Measurements from ENCODE around the gene FBXO47. TPM values are rescaled to one million over a fixed set of nuclear protein-coding genes. Genes with fewer than 3 reads are reported as not detected.
"Not testable (repeated sequence)": the region's sequence is repeated elsewhere in the genome, so short reads cannot be mapped to it uniquely, and the experiment has no call there.

Gene FBXO47
- polyA plus RNA-seq, 1 donor = not detected

DNA sequence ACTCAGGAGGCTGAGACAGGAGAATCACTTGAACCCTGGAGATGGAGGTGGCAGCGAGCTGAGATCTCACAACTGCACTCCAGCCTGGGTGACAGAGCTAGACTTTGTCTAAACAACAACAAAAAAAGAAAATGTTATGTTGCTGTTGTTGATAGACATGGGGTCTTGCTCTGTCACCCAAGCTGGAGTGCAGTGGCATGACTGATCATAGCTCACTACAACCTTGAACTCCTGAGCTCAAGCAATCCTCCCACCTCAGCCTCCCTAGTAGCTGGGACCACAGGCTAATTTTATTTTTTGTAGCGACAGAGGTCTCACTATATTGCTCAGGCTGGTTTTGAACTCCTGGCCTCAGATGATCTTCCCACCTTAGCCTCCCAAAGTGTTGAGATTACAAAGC is 20.0 kb downstream of the FBXO47 start:
- DNase-seq = no peak
- no peaks in the 10 kb centered on the region for H3K4me1 ChIP-seq (ENCODE audit: control insufficient read depth, insufficient read depth, low read length)
- no peak overlapping the region for H3K27ac ChIP-seq (ENCODE audit: low read length)
- no peaks in the 10 kb centered on the region for H3K36me3 ChIP-seq (ENCODE audit: control insufficient read depth, insufficient read depth, low read length)
- H3K27me3 ChIP-seq (ENCODE audit: control insufficient read depth, insufficient read depth, low read length) = no peaks in the 10 kb centered on the region
- H3K9me3 ChIP-seq (ENCODE audit: control insufficient read depth, low read depth, low read length) = no peaks in the 10 kb centered on the region
- no peak overlapping the region for H3K4me3 ChIP-seq (ENCODE audit: low read length)
- no CpG with 5 or more reads among the region's 2 CpGs for WGBS (ENCODE audit: insufficient coverage, low lambda C conversion rate)

DNA sequence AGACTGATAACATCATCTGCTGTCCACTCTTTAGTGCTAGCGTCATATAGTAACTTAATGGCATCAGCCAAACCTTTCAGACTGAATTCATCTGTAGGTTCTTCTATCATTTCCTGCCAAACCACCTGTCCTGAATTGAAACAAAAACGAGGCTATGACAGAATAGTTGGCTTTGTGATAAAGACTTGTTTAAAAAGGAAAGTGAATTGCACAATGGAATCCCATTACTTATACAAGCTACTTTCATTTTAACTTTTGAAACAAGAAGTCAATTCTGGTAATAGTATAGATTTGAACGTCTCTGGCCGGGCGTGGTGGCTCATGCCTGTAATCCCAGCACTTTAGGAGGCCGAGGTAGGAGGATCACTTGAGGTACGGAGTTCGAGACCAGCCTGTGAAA is 23.6 kb downstream of the FBXO47 start:
- H3K36me3 ChIP-seq (ENCODE audit: control insufficient read depth, insufficient read depth, low read length) = no peaks in the 10 kb centered on the region
- H3K4me1 ChIP-seq (ENCODE audit: control insufficient read depth, insufficient read depth, low read length) = no peaks in the 10 kb centered on the region
- H3K9me3 ChIP-seq (ENCODE audit: control insufficient read depth, low read depth, low read length) = no peaks in the 10 kb centered on the region
- H3K27me3 ChIP-seq (ENCODE audit: control insufficient read depth, insufficient read depth, low read length) = no peaks in the 10 kb centered on the region
- no peak for DNase-seq
- no peak overlapping the region for H3K27ac ChIP-seq (ENCODE audit: low read length)
- H3K4me3 ChIP-seq (ENCODE audit: low read length) = no peak overlapping the region
- WGBS (ENCODE audit: insufficient coverage, low lambda C conversion rate) = 40% methylated on average over 2 of the region's 8 CpGs

DNA sequence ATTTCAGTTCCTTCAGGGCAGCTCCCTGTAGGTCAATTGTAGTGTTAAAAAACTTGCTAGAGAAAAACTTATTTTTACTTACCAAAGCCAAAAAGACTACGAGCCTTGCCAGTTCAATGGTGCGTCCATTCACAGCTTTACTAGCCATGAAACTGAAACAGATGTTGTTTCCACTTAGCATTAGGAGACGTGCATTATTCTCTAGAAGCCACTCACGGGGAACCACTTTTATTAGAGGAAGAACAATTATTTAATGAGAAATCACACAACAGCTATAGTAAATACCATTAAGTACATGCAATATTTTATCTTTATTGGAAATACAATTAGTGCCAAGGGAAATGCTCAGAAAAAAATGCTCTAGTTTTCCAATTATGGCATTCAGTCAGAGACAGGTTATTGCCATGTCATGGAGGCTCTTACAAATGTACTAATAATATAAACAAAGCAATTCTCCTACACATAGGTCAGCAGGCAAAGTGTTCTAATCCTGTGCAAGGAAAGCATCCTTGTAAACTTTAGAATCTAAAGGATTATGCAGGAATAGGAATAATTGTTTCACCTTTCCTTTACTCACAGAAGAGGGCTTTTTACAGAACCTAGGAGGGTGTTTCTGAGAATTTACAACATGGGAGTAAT is 24.4 kb downstream of the FBXO47 start:
- H3K27me3 ChIP-seq (ENCODE audit: control insufficient read depth, insufficient read depth, low read length) = no peaks in the 10 kb centered on the region
- DNase-seq = no peak
- no peak overlapping the region for H3K27ac ChIP-seq (ENCODE audit: low read length)
- H3K4me3 ChIP-seq (ENCODE audit: low read length) = no peak overlapping the region
- H3K4me1 ChIP-seq (ENCODE audit: control insufficient read depth, insufficient read depth, low read length) = no peaks in the 10 kb centered on the region
- no CpG with 5 or more reads among the region's 4 CpGs for WGBS (ENCODE audit: insufficient coverage, low lambda C conversion rate)
- no peaks in the 10 kb centered on the region for H3K36me3 ChIP-seq (ENCODE audit: control insufficient read depth, insufficient read depth, low read length)
- no peaks in the 10 kb centered on the region for H3K9me3 ChIP-seq (ENCODE audit: control insufficient read depth, low read depth, low read length)

DNA sequence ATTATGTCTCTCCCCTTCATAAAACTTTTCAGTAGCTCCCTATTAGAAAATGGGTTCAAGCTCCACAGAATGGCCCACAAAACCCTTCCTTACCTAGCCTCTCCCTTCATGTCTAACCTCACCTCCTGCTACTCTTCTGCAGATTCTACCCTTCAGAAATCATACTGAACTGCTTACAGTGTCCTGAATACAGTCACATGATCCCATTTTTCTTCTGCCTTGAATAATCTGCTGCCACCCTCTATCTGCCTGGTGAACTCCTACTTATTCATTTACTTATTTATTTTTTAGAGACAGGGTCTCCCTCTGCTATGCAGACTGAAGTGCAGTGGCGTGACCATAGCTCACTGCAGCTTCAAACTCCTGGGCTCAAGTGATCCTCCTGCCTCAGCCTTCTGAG is 26.8 kb downstream of the FBXO47 start:
- no peak for DNase-seq
- Histone ChIP-seq H3K27ac (ENCODE audit: low read length) (no peak overlapping the region), H3K36me3 (ENCODE audit: control insufficient read depth, insufficient read depth, low read length) (no peaks in the 10 kb centered on the region), H3K4me1 (ENCODE audit: control insufficient read depth, insufficient read depth, low read length) (no peaks in the 10 kb centered on the region), H3K4me3 (ENCODE audit: low read length) (no peak overlapping the region), H3K9me3 (ENCODE audit: control insufficient read depth, low read depth, low read length) (no peaks in the 10 kb centered on the region), H3K27me3 (ENCODE audit: control insufficient read depth, insufficient read depth, low read length) (no peaks in the 10 kb centered on the region)
- WGBS (ENCODE audit: insufficient coverage, low lambda C conversion rate) = no CpG with 5 or more reads among the region's 1 CpG

DNA sequence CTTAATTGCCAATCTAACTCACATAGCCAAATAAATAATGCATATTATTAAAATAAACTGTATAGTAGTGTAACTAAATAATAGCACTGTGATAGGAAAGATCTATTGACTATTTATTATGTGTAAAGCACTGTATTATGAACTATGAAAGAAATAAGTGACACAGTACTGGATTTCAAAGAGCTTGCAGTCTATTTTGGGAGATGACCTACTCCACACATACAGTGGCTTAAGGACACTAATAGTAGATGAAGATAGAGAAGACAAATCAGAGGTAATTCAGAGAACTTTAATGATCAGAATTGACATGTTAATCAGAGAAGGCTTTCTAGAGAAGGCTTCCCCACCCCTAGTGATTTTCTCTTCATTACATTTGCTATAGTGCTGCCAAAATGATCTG is 27.2 kb downstream of the FBXO47 start:
- Histone ChIP-seq H3K27me3 (ENCODE audit: control insufficient read depth, insufficient read depth, low read length) (no peaks in the 10 kb centered on the region), H3K9me3 (ENCODE audit: control insufficient read depth, low read depth, low read length) (no peaks in the 10 kb centered on the region), H3K4me3 (ENCODE audit: low read length) (no peak overlapping the region), H3K27ac (ENCODE audit: low read length) (no peak overlapping the region), H3K36me3 (ENCODE audit: control insufficient read depth, insufficient read depth, low read length) (no peaks in the 10 kb centered on the region), H3K4me1 (ENCODE audit: control insufficient read depth, insufficient read depth, low read length) (no peaks in the 10 kb centered on the region)
- no peak for DNase-seq

DNA sequence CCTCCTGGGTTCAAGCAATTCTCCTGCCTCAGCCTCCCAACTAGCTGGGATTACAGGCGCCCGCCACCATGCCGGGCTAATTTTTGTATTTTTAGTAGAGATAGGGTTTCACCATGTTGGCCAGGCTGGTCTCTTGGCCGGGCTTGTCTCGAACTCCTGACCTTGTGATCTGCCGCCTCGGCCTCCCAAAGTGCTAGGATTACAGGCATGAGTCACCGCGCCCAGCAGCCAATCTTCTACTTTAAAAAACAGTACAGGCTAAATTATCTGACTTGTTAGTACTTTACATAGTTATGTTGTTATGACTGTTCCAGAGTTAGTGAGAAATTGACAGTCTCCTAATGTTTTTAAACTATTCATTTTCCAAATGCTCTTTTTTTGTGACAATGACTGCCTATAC is 33.2 kb downstream of the FBXO47 start:
- H3K4me1 ChIP-seq (ENCODE audit: control insufficient read depth, insufficient read depth, low read length); DNase-seq; H3K27me3 ChIP-seq (ENCODE audit: control insufficient read depth, insufficient read depth, low read length); H3K9me3 ChIP-seq (ENCODE audit: control insufficient read depth, low read depth, low read length); H3K4me3 ChIP-seq (ENCODE audit: low read length); H3K36me3 ChIP-seq (ENCODE audit: control insufficient read depth, insufficient read depth, low read length); H3K27ac ChIP-seq (ENCODE audit: low read length): not testable (repeated sequence)
- WGBS (ENCODE audit: insufficient coverage, low lambda C conversion rate) = no CpG with 5 or more reads among the region's 9 CpGs

DNA sequence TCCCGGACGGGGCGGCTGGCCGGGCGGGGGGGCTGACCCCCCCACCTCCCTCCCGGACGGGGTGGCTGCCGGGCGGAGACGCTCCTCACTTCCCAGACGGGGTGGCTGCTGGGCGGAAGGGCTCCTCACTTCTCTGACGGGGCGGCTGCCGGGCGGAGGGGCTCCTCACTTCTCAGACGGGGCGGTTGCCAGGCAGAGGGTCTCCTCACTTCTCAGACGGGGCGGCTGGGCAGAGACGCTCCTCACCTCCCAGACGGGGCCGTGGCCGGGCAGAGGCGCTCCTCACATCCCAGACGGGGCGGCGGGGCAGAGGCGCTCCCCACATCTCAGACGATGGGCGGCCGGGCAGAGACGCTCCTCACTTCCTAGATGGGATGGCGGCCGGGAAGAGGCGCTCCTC is 36.4 kb downstream of the FBXO47 start:
- not testable (repeated sequence) for H3K27me3 ChIP-seq (ENCODE audit: control insufficient read depth, insufficient read depth, low read length); H3K4me3 ChIP-seq (ENCODE audit: low read length); H3K36me3 ChIP-seq (ENCODE audit: control insufficient read depth, insufficient read depth, low read length); DNase-seq; H3K9me3 ChIP-seq (ENCODE audit: control insufficient read depth, low read depth, low read length); H3K4me1 ChIP-seq (ENCODE audit: control insufficient read depth, insufficient read depth, low read length); H3K27ac ChIP-seq (ENCODE audit: low read length)
- no CpG with 5 or more reads among the region's 36 CpGs for WGBS (ENCODE audit: insufficient coverage, low lambda C conversion rate)

DNA sequence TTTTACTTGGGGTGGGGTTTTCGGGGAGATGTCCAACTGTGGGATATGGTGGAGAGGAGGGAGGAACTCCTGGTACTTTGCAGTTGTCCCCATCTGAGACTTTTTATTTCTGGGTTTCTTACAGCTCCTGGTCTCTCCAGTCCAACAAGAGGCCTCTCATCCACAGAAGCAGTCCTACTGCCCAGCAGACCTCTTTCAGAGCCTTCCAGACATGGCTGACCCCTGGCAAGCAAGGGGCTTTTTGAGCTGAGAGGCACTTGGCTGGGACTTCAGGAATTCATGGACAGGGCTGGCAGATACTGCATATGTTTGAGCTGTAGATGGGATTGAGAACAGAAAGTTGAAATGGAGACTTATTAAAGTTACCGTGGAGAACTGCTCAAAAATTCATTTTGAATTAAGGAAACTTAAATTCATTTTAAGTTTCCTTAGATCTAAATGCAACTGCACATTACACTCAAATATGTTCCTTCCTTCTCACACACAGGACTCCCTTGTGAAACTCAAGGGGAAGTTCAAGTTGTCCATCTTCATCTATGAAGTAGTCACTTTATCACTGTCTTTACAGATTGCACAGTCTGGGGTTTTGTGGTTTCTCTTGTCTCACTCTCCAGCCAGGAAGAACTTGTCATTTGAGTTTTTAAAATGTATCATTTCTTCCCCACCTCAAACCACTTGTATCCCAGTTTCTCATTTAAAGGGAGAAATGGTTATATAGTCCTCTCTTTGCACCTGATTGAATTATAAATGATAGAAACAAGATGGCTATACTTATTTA is 40.7 kb downstream of the FBXO47 start:
- peaks cover under 1% of the 10 kb centered on the region for H3K36me3 ChIP-seq (ENCODE audit: control insufficient read depth, insufficient read depth, low read length)
- H3K4me1 ChIP-seq (ENCODE audit: control insufficient read depth, insufficient read depth, low read length) = peaks cover 10% of the 10 kb centered on the region
- WGBS (ENCODE audit: insufficient coverage, low lambda C conversion rate) = no CpG with 5 or more reads among the region's 2 CpGs
- no peak overlapping the region for H3K27ac ChIP-seq (ENCODE audit: low read length)
- no peak for DNase-seq
- H3K9me3 ChIP-seq (ENCODE audit: control insufficient read depth, low read depth, low read length) = no peaks in the 10 kb centered on the region
- H3K4me3 ChIP-seq (ENCODE audit: low read length) = no peak overlapping the region
- H3K27me3 ChIP-seq (ENCODE audit: control insufficient read depth, insufficient read depth, low read length) = no peaks in the 10 kb centered on the region

DNA sequence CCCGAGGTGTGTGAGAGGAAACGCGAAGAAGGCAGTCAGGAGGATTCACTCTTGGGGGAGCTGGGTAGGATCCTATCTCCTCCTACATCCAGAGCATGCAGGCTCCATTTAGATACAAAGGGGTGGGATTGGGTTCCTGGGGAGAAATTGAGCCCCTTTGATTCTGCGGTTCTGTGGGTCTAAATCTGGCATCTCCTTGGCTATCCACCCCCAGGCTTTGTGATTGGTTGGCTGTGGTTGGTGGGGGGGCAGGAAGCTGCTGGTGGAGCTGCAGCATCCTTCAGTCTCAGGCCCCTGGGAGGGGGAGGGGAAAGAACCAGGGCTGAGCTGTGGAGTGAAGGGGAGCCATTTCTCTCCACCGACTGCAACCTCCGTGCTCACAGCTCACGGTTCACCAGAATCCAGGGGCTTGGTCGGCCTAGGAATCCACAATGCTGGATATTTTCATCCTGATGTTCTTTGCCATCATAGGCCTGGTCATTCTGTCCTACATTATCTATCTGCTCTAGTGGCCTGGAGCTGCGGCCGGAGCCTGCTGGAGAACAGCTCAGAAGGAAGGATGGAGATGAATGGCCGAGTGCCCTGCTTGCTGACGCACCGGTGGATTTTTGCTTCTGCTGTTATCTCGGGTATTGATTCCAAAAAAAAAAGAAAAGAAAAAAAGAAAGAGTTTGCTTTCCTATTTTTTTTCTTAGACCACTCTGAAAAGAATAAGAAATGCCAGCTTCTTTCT is 41.8 kb downstream of the FBXO47 start, which contains the start of gene LASP1NB:
Gene LASP1NB (plus strand): TSS at position 352 of the 733 bp plus-strand sequence.
- H3K27ac ChIP-seq (ENCODE audit: low read length) = no peak within 1 kb of the TSS
- no peaks in the 10 kb centered on the region for H3K9me3 ChIP-seq (ENCODE audit: control insufficient read depth, low read depth, low read length)
- H3K27me3 ChIP-seq (ENCODE audit: control insufficient read depth, insufficient read depth, low read length) = no peaks in the 10 kb centered on the region
- peak in 1 of 2 donors; percentile 45 for DNase-seq
- WGBS (ENCODE audit: insufficient coverage, low lambda C conversion rate) = 48% methylated on average over 5 of the region's 14 CpGs
- H3K4me3 ChIP-seq (ENCODE audit: low read length) = no peak within 1 kb of the TSS
- peaks cover 9% of the 10 kb centered on the region for H3K36me3 ChIP-seq (ENCODE audit: control insufficient read depth, insufficient read depth, low read length)
- H3K4me1 ChIP-seq (ENCODE audit: control insufficient read depth, insufficient read depth, low read length) = peaks cover 10% of the 10 kb centered on the region

DNA sequence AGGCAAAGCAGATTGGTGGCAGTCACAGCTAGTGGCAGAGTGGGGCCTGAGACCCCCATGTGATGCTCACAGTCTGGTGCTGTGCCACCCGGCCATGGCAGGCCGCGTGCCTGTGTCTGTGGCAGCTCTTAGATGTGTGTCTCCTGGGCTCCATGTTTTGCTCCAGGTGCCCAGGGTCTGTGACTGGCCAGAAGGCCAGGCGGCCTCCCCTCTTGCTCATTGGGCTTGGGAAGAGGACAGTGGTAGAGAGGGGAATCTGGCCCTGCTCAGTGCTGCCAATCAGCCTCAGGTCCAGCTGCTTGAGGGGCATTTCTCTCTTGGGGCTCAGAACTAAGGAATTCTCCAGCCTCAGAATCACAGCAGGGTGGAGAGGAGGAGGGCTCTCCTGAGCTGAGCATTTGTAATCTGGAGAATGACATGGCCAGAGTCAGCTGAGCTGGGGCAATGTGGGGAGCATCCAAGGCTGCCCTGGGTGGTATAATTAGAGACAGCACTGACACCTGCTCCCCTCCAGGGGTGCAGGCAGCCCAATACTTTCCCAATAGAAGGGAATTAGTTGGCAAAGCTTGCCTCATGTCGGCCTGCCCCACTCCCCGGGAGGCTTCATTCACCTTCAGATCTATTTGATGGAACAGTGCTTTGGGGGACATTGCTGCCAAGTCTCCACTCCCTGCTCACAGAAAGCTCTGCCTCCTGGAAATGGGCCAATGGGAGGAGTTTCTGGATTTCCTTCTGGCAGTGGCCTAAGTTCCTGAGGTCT is 44.5 kb downstream of the FBXO47 start:
- H3K27me3 ChIP-seq (ENCODE audit: control insufficient read depth, insufficient read depth, low read length) = no peaks in the 10 kb centered on the region
- WGBS (ENCODE audit: insufficient coverage, low lambda C conversion rate) = no CpG with 5 or more reads among the region's 6 CpGs
- H3K9me3 ChIP-seq (ENCODE audit: control insufficient read depth, low read depth, low read length) = no peaks in the 10 kb centered on the region
- peak in 1 of 2 donors; percentile 40 for DNase-seq
- peak overlapping the region; percentile 16 for H3K27ac ChIP-seq (ENCODE audit: low read length)
- peaks cover 36% of the 10 kb centered on the region for H3K36me3 ChIP-seq (ENCODE audit: control insufficient read depth, insufficient read depth, low read length)
- no peak overlapping the region for H3K4me3 ChIP-seq (ENCODE audit: low read length)
- peaks cover 10% of the 10 kb centered on the region for H3K4me1 ChIP-seq (ENCODE audit: control insufficient read depth, insufficient read depth, low read length)
